Stimulated activated CD4-positive, alpha-beta T cell treated with anti-CD3 and anti-CD28 coated beads, Interleukin-12 subunit alpha, Interleukin-12 subunit beta, amount 100 ng/mL, for 4 hours (primary cell): ENCODE data around the gene SOCS3.
A peak's percentile ranks its signal among the peaks of the same experiment; 100 is the strongest.
"Not testable (repeated sequence)": the region's sequence is repeated elsewhere in the genome, so short reads cannot be mapped to it uniquely, and the experiment has no call there.

Source experiments
- DNase-seq: peaks from one replicate; pipeline ENCODE4 v3.0.0-alpha.2; 2020

The SOCS3 gene

GRCh38 chr17:78325076-78325687 is 34.7 kb downstream of the SOCS3 start:
- DNase-seq, result no peak

GRCh38 chr17:78324391-78325075 is 35.3 kb downstream of the SOCS3 start:
- no peak for DNase-seq

DNA sequence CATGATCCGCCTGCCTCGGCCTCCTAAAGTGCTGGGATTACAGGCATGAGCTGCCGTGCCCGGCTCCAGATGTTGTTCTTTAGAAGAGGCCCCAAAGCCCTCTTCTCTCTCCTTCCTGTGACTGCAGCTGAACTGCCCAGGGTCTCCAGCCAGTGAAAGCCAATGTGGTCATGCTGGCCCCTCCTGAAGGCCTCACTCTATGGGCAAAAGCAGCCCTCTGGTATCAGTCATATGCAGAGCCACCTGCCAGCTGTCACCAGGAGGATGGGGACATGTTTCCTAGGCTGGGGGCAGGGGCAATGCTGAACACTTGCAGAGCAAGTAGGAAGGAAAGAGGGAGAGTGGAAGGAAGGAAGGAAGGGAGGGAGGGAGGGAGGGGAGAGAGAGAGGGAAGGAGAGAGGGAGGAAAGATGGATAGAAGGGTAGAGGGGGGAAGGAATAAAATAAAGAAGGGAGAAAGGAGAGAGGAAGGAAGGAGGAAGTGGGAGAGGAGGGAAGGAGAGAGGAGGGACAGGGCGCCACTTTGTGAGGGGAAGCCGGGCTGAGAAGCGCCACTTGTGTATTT is 36.0 kb downstream of the SOCS3 start:
- no peak for DNase-seq

GRCh38 chr17:78322858-78323455 is 36.9 kb downstream of the SOCS3 start:
- DNase-seq, result no peak

DNA sequence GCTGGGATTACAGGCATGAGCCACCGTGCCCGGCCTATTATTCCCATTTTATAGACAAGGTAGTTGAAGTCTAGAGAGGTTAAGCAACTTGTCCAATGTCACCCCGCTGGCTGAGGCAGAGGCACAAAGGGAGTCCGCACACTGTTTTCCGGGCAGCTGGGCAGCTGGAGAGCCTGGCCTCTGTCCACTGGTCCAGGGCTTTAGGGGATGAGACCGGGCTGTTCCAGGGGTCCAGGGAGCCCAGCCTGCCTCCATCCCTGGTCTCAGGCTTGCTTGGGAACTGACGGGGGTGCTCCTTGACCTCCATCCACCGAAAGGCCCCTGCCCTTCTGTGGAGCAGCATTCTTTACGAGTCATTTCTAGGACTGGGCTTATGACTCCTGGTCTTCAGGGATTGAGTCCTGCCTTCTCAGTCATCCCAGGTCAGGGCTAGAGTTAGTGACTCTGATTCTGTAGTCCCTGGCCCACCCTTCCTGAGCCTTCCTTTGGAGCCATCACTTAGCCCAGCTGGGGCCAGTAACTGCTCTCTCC is 37.5 kb downstream of the SOCS3 start:
- no peak for DNase-seq

DNA sequence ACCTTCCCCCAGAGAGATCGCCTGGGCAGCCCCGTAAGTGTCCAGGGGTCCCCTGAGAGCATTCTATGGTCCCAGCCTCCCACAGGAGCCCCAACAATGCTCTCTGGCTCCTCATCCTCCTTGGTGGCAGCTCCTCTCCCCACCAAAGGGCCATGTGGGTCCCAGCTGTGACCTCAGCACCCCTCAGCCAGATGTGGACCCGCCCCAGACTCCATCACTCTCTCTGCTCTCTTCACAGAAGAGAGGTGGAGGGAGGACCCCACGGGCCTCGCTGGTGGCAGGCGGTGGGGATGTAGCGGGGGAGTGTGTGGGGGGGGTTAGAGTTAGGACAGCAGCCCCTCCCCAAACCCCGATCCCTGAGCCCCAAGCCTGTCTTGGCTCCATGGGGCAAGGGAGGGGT is 41.0 kb downstream of the SOCS3 start:
- DNase-seq, result no peak

GRCh38 chr17:78318407-78318806 is 41.5 kb downstream of the SOCS3 start:
- no peak for DNase-seq

DNA sequence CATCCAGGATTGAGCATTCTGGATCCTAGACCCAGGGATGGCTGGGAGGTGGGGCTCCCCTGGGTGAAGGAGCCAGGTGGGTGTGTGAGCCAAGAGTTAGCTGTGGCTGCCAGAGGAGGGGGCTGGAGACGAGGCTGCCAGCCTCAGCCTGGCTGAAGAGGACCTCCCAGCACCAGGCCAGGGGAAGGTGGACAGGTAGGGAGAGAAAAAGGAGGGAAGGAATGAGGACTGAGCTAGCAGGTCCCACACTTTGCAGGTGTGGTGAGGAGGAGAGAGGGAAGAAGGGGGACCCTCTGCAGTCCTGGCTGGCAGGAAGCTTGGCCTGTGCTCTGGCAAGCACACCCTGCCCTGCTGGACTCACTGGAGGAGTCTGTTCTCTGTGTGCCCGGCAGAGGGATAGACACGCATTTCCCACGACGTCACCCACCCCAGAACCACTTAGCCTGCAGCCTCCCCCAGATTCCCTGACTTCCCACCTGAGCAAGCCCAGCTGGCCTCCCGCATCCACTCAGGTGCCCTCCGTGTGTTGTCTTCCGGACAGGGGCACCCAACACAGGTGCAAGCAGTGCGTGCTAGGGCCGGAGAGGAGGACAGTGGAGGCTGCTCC is 42.0 kb downstream of the SOCS3 start:
- DNase-seq, result no peak

GRCh38 chr17:78316867-78317789 is 42.7 kb downstream of the SOCS3 start:
- no peak for DNase-seq

DNA sequence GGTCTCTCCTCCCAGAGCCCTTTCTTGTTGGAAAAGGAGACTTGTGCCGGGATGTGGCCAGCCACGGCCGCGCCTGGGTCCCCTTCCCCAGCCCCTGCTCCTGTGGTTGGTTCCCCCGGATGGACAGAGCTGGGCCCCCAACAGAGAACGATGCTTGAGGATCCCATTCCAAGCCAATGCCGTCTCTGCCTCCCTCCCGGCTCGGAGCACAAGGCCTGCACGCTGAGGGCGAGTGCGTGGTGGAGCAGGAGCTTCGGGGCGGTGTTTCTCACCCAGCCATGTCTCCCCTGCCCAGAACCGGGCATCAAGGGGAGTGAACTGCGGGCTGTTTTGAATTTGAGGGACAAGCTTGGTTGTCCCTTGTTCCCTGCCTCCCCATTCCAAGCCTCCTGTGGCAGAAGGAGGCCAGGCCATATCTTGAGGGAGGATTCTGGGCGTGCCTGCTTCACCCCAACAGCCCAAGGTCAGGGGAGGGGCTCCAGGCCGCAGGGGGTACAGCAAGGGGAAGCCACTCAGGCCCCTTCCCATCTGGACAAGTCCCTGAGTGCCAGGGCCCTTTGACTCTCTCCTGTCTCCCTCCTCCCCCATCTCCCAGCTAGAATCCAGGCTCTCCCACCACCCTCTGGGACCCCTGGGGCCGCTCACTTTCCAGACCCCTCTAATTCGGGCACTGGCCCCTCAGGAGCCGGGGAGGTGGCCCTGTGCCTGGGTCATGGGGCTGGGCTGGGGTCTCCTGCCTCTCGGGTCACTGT is 43.6 kb downstream of the SOCS3 start:
- no peak for DNase-seq

GRCh38 chr17:78315355-78316114 is 44.3 kb downstream of the SOCS3 start:
- DNase-seq, result peak; percentile 68

DNA sequence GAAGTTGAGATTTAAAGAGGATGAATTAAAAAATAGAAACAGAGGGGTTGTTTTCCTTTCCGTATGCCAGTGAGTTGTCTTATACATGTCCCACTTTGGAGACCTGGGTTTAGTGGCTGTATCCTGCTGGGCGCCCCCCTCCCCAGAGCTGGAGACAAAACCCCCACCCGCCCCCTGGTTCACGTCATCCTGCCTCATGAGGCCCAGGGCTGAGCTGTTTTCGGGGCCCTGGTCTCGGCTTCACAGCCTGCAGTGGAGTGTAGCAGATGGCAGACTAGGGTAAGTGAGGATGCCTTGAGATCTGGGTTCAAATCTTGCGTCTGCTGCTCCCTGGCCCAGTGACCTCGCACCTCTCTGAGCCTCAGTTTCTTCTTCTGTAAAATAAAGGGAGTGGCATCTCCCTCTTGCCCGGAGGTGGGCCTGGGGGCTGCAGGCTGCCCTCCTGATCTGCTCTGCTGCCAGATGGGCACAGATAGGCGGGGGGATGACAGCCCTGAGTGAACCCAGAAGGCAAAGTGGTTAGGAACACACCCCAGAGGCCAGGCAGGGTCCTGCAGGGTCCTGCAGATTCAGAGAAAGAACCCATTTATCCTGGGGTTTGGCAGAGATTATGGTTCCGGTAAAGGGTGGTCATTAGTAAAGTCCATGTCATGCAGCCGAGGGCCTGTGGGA is 45.1 kb downstream of the SOCS3 start:
- no peak for DNase-seq

DNA sequence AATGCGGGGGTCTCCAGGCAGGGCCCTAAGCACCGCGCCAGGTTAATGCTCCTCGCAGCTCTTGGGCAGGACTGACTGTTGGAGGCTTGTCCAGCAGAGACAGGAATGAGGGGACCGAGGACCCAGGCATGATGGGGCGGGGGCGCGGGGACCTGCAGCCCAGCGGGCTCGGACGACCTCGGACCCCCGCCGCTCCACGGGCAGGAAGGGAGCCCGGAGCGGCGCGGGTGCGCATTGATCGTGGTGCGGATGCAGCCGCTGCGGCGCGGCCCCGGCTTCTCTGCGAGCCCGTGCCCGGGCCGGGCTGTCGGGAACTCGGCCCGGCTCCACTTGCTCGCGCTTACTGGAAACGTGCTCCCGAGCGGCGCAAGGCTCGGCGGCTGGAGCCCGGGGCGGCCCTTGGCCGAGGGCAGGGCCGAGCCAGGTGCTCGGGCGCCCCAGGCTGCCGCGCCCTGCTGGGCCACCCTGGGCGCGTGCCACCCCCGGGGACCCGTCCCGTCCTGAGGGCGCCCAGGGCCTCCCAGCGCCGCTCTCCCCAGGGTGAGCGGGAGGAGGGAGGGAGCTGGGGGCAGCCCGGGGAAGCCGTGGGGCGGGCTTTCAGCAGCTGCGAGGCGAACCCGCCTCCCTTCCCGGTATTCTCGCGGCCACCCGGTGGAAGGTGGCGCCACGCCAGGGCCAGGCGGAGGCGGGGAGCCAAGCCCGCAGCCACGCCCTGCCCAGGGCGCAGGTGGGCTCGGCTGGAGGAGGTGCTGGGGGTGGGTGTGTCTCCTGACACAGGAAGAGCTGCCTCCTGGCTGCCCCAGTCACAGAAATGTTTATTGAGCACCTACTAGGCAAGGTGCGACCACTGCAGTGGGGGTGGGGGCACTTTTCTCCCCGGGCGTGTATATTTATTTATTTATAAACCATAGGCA is 45.9 kb downstream of the SOCS3 start:
- DNase-seq, result peak; percentile 63

DNA sequence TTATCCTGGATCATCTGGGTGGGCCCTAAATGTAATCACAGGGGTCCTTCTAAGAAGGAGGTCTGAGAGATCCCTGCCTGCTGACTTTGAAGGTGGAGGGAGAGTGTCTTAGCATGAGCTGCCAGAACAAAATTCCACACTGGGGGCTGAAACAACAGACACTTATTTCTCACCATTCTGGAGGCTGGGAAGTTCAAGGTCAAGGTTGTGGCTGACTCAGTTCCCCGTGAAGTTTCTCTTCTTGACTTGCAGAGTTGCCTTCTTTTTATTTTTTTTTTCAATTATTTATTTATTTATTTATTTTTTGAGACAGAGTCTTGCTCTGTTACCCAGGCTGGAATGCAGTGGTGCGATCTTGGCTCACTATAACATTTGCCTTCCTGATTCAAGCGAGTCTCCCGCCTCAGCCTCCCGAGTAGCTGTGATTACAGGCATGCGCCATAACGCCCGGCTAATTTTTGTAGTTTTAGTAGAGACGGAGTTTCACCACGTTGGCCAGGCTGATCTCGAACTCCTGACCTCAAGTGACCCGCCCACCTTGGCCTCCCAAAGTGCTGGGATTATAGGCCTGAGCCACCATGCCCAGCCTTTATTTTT is 50.1 kb downstream of the SOCS3 start:
- not testable (repeated sequence) for DNase-seq

GRCh38 chr17:78307887-78308638 is 51.8 kb downstream of the SOCS3 start:
- DNase-seq, result no peak

GRCh38 chr17:78306913-78307312 is 53.0 kb downstream of the SOCS3 start:
- no peak for DNase-seq
